Spleen (tissue), 11 donors: ENCODE data around the gene ASIC1. TPM values are rescaled to one million over a fixed set of nuclear protein-coding genes. Genes with fewer than 3 reads are reported as not detected.

Experiments
- DNase-seq: peaks from one replicate; pipeline ENCODE4 v3.0.0-alpha.2; 2020
- H3K27ac ChIP-seq, 8 donors: fragments of 200-600 bp; sonication (generic) in 7 of 8; 1 replicate in 4 of 8; 2 replicates in 4 of 8; pipeline versions ENCODE4 v1.5.0 to v1.8.0; 2016 to 2021; ENCODE audit warnings: inconsistent platforms in 4 of 8, mild to moderate bottlenecking in 4 of 8, moderate library complexity in 1 of 8
- H3K27me3 ChIP-seq, 7 donors: fragments of 200-600 bp; sonication (generic) in 6 of 7; replicated peaks in 1 of 7; 1 replicate in 4 of 7; 2 replicates in 3 of 7; pipeline versions ENCODE4 v1.5.0 to v1.8.0; 2016 to 2021; ENCODE audit warnings: inconsistent platforms in 3 of 7, mild to moderate bottlenecking in 1 of 7
- H3K36me3 ChIP-seq, 6 donors: fragments of 200-600 bp; sonication (generic) in 5 of 6; 1 replicate in 4 of 6; 2 replicates in 2 of 6; pipeline versions ENCODE4 v1.5.0 to v1.8.0; 2016 to 2021; ENCODE audit warnings: inconsistent platforms in 2 of 6
- H3K4me1 ChIP-seq, 6 donors: fragments of 200-600 bp; sonication (generic) in 5 of 6; 1 replicate in 3 of 6; 2 replicates in 3 of 6; pipeline versions ENCODE4 v1.5.0 to v1.8.0; 2016 to 2021; ENCODE audit warnings: inconsistent platforms in 3 of 6
- H3K4me3 ChIP-seq, 8 donors: fragments of 200-600 bp; sonication (generic) in 7 of 8; 1 replicate in 4 of 8; 2 replicates in 4 of 8; pipeline versions ENCODE4 v1.5.0 to v1.8.0; 2016 to 2021; ENCODE audit warnings: inconsistent platforms in 4 of 8, mild to moderate bottlenecking in 4 of 8, moderate library complexity in 2 of 8
- H3K9me3 ChIP-seq, 8 donors: fragments of 200-600 bp; sonication (generic) in 7 of 8; 1 replicate in 4 of 8; 2 replicates in 4 of 8; pipeline versions ENCODE4 v1.5.0 to v1.8.0; 2016 to 2021; ENCODE audit warnings: inconsistent platforms in 4 of 8
- CTCF ChIP-seq, 11 experiments: fragments of 200-600 bp in 7 of 11; fragments of 450-650 bp in 4 of 11; sonication (generic) in 4 of 11; IDR thresholded peaks in 8 of 11; conservative IDR thresholded peaks in 3 of 11; 1 replicate in 7 of 11; 2 replicates in 4 of 11; pipeline versions ENCODE4 v1.4.0 to v1.8.0; 2016 to 2021; ENCODE audit warnings: antibody characterized with exemption in 11 of 11, inconsistent platforms in 4 of 11, mild to moderate bottlenecking in 1 of 11
- POLR2A ChIP-seq, 3 donors: fragments of 450-650 bp; IDR thresholded peaks; one replicate each; pipeline ENCODE4 v1.5.1; 2017; ENCODE audit warnings: antibody characterized with exemption in 3 of 3, mild to moderate bottlenecking in 1 of 3
- POLR2AphosphoS5 ChIP-seq, 3 donors: sonication (generic); formaldehyde crosslinking; IDR thresholded peaks; one replicate each; pipeline ENCODE4 v1.5.1; 2017; ENCODE audit warnings: antibody characterized with exemption in 3 of 3
- WGBS, 5 donors: extraction: QIAGEN DNeasy Blood & Tissue Kit in 3 of 5; methylation state at CpG; one replicate each; pipeline versions ENCODE4 v1.1.5 to v1.1.7; 2013 to 2018; 5-methylcytosine and 5-hydroxymethylcytosine counted together
- intact Hi-C: fragments of 100-400 bp; cut with DNase I; formaldehyde crosslinking; loops from one replicate; pipeline ENCODE4 v1.15.0; 2023; ENCODE audit warnings: low total_unique reads
- polyA plus RNA-seq, 3 donors: library from polyadenylated mRNA; stranded (reverse); fragments of 200-250 nt; gene quantifications; one replicate each; pipeline ENCODE4 v1.2.1, GENCODE V29; 2013
- total RNA-seq, 7 donors: library from RNA; depleted of rRNA in 3 of 7; stranded (reverse); fragments of >200 nt in 3 of 7; fragmentation: NEBNext Ultra II Directional in 4 of 7; extraction: Animal tissue kit (Norgen Biotek cat#: 25700) in 4 of 7; gene quantifications; one replicate each; pipeline versions ENCODE4 v1.1.0 to v1.2.1, GENCODE V29; 2016 to 2021
- donor health status: healthy with polysubstance abuse.
- donor health status: DM: no; HTN: no; CAD: no; lungs with moderate emphysema.
- donor health status: DM: no; HTN: no; CAD: no.
- donor health status: Bipolar disorder and iron deficiency.
- donor health status: healthy.
- donor health status: DM: no; HTN: no; CAD: no.
- donor health status: DM: yes; HTN: yes; CAD: no.

Gene ASIC1
- total and polyA plus RNA-seq, 10 donors: 0.16 to 1.3 (median 0.35) TPM

- Histone ChIP-seq H3K27me3 (peaks cover 0 to 3% (median 0%) of the 10 kb centered on the region in 7 donors), H3K27ac (peak within 1 kb of the TSS; percentile 90 to 99 (median 97)), H3K36me3 (peaks cover 5 to 37% (median 27%) of the 10 kb centered on the region in 6 donors), H3K9me3 (no peaks in the 10 kb centered on the region), H3K4me1 (peaks cover 7 to 59% (median 43%) of the 10 kb centered on the region in 6 donors), H3K4me3 (peak within 1 kb of the TSS; percentile 71 to 97 (median 84))
- peak; percentile 99 for DNase-seq
- 0 to 1% (median 0%) methylated on average over 36 to 69 of the region's 69 CpGs for WGBS, 5 donors
- TF ChIP-seq CTCF (IDR thresholded peaks at IDR 0.05 in 8 of 11, conservative IDR thresholded peaks at IDR 0.05 in 3 of 11) (peak in 5 of 11 experiments; percentile 6 to 56 (median 41)), POLR2AphosphoS5 (IDR thresholded peaks at IDR 0.05) (peak; percentile 69 to 81 (median 80)), POLR2A (IDR thresholded peaks at IDR 0.05) (no peak)
- intact Hi-C loops: loop anchor here (5.0 kb wide), 1 partner anchor 82 kb away; the partner anchor contains the start of gene CERS5
Measured at GRCh38 chr12:50084775-50085614, 27.6 kb downstream of the ASIC1 start, which contains the start of gene SMARCD1. TSS of gene SMARCD1 (plus strand) at chr12:50085342. CDS start at chr12:50085370, 28 bp downstream.

GRCh38 chr12:50085615-50086072, 28.2 kb downstream of the ASIC1 start:
- Histone ChIP-seq H3K36me3 (peaks cover 7 to 43% (median 34%) of the 10 kb centered on the region in 6 donors), H3K27ac (peak overlapping the region; percentile 90 to 99 (median 97)), H3K9me3 (no peaks in the 10 kb centered on the region), H3K27me3 (peaks cover 0 to 3% (median 0%) of the 10 kb centered on the region in 7 donors), H3K4me1 (peaks cover 7 to 59% (median 43%) of the 10 kb centered on the region in 6 donors), H3K4me3 (peak overlapping the region; percentile 71 to 97 (median 84))
- 10 to 22% (median 15%) methylated on average over 8 of the region's 8 CpGs for WGBS, 5 donors
- intact Hi-C loops: loop anchor here (5.0 kb wide), 1 partner anchor 82 kb away; the partner anchor contains the start of gene CERS5
- DNase-seq: no peak
- TF ChIP-seq CTCF (IDR thresholded peaks at IDR 0.05 in 8 of 11, conservative IDR thresholded peaks at IDR 0.05 in 3 of 11): no peak
- no peak for TF ChIP-seq POLR2AphosphoS5 (IDR thresholded peaks at IDR 0.05)
- TF ChIP-seq POLR2A (IDR thresholded peaks at IDR 0.05): no peak

GRCh38 chr12:50086148-50086547, 28.8 kb downstream of the ASIC1 start:
- Histone ChIP-seq H3K4me1 (peaks cover 7 to 54% (median 41%) of the 10 kb centered on the region in 6 donors), H3K36me3 (peaks cover 7 to 48% (median 39%) of the 10 kb centered on the region in 6 donors), H3K4me3 (peak overlapping the region in 7 of 8 donors; percentile 74 to 97 (median 88)), H3K9me3 (no peaks in the 10 kb centered on the region), H3K27me3 (peaks cover 0 to under 1% (median 0%) of the 10 kb centered on the region in 7 donors), H3K27ac (peak overlapping the region in 6 of 8 donors; percentile 95 to 99 (median 98))
- intact Hi-C loops: loop anchor here (5.0 kb wide), 1 partner anchor 81 kb away; the partner anchor contains the start of gene CERS5
- WGBS, 5 donors: 84 to 93% (median 87%) methylated on average over 5 of the region's 5 CpGs
- peak; percentile 77 for DNase-seq
- no peak for TF ChIP-seq POLR2AphosphoS5 (IDR thresholded peaks at IDR 0.05)
- TF ChIP-seq POLR2A (IDR thresholded peaks at IDR 0.05): no peak
- TF ChIP-seq CTCF (IDR thresholded peaks at IDR 0.05 in 8 of 11, conservative IDR thresholded peaks at IDR 0.05 in 3 of 11): no peak
